K562 (cell line): ENCODE measurements around the gene NCBP2. TPM values are rescaled to one million over a fixed set of nuclear protein-coding genes. Genes with fewer than 3 reads are reported as not detected.
A peak's percentile ranks its signal among the peaks of the same experiment; 100 is the strongest.

Experiments
- ATAC-seq: fragments of 200-7000 bp; cut with Tn5 transposase; 3 replicates; pipeline ENCODE4 v1.9.1; 2020; ENCODE audit warnings: moderate library complexity
- BruUV-seq: library from RNA; stranded (reverse); fragments of 400-500 nt; replicated peaks from 2 replicates; lab custom pipeline; 2021; lab: Mats Ljungman, UMichigan
- CTCF ChIA-PET: fragments of 300-600 bp; formaldehyde crosslinking; extraction: SDS; loops from one replicate; lab custom pipeline; 2021; ENCODE audit warnings: low intra/inter-chr PET ratio; lab: Yijun Ruan, JAX
- POLR2A ChIA-PET: fragments of 300-600, 350-650 bp; sonication (Branson Sonifier 250); formaldehyde crosslinking; extraction: SDS; loops from one replicate; lab custom pipeline; 2021; ENCODE audit warnings: antibody characterized with exemption, inconsistent platforms; lab: Yijun Ruan, JAX
- DNase-seq, 4 experiments: peaks; one replicate each; pipeline versions ENCODE4 v3.0.0 to v3.0.0-alpha.2; 2011 to 2018; ENCODE audit warnings: low spot score in 3 of 4, mixed read lengths in 3 of 4; ENCODE audit errors: extremely low read depth in 1 of 4
- FAIRE-seq: peaks from 2 replicates; lab custom pipeline; 2011; peaks lifted over from hg19 to GRCh38; lab: Jason Lieb, UNC
- H2AFZ ChIP-seq: 2 replicates; pipeline ENCODE4 v1.6.0; 2011; ENCODE audit warnings: low read depth, low read length, control low read depth, inconsistent platforms
- H3K27ac ChIP-seq: fragments of 200-600 bp; 3 replicates; pipeline ENCODE4 v1.8.0; 2011; ENCODE audit warnings: low read depth, mild to moderate bottlenecking, control low read depth, inconsistent platforms, low read length, moderate library complexity, mixed read lengths; ENCODE audit errors: extremely low read depth
- H3K27me3 ChIP-seq, 2 experiments: fragments of 300-600 bp in 1 of 2; 2 replicates in 1 of 2; 3 replicates in 1 of 2; pipeline versions ENCODE4 v1.6.0 to v1.8.0; 2011; ENCODE audit warnings: inconsistent platforms in 2 of 2, low read length in 2 of 2, mild to moderate bottlenecking in 1 of 2, mixed read lengths in 1 of 2, moderate library complexity in 1 of 2; ENCODE audit not compliant: control insufficient read depth in 2 of 2, insufficient read depth in 2 of 2
- H3K36me3 ChIP-seq: fragments of 300-600 bp; 3 replicates; pipeline ENCODE4 v1.8.0; 2011; ENCODE audit warnings: mild to moderate bottlenecking, low read length, inconsistent platforms; ENCODE audit not compliant: control insufficient read depth, insufficient read depth
- H3K4me1 ChIP-seq, 2 experiments: fragments of 200-600 bp in 1 of 2; replicated peaks in 1 of 2; 2 replicates in 1 of 2; 3 replicates in 1 of 2; pipeline versions ENCODE4 v1.5.1 to v1.8.0; 2011; ENCODE audit warnings: inconsistent platforms in 2 of 2, low read length in 2 of 2, mild to moderate bottlenecking in 1 of 2, mixed read lengths in 1 of 2, moderate library complexity in 1 of 2; ENCODE audit not compliant: control insufficient read depth in 2 of 2, insufficient read depth in 2 of 2
- H3K4me2 ChIP-seq: 2 replicates; pipeline ENCODE4 v1.6.1; 2011; ENCODE audit warnings: low read length, control low read depth, inconsistent platforms, mixed read lengths; ENCODE audit not compliant: insufficient read depth
- H3K4me3 ChIP-seq: fragments of 200-600 bp; sonication (generic), shearing (Covaris generic); 2 replicates; pipeline ENCODE4 v1.5.1; 2016; ENCODE audit warnings: control low read depth, inconsistent platforms
- H3K79me2 ChIP-seq: fragments of 200-600 bp; 3 replicates; pipeline ENCODE4 v1.8.0; 2011; ENCODE audit warnings: low read length, inconsistent platforms; ENCODE audit not compliant: control insufficient read depth, insufficient read depth
- H3K9ac ChIP-seq, 2 experiments: 2 replicates each; pipeline versions ENCODE4 v1.6.0 to v1.6.1; 2011; ENCODE audit warnings: low read depth in 2 of 2, low read length in 2 of 2, control low read depth in 1 of 2, inconsistent platforms in 1 of 2, mild to moderate bottlenecking in 1 of 2, mixed read lengths in 1 of 2; ENCODE audit not compliant: insufficient read depth in 1 of 2
- H3K9me1 ChIP-seq: one replicate; pipeline ENCODE4 v1.6.0; 2011; ENCODE audit warnings: inconsistent platforms, mild to moderate bottlenecking, low read length, moderate library complexity; ENCODE audit not compliant: control insufficient read depth, insufficient read depth
- H3K9me3 ChIP-seq: replicated peaks from 2 replicates; pipeline ENCODE4 v1.5.1; 2011; ENCODE audit warnings: low read depth, low read length, inconsistent platforms; ENCODE audit not compliant: control insufficient read depth, insufficient read depth
- H4K20me1 ChIP-seq: replicated peaks from 2 replicates; pipeline ENCODE4 v1.6.1; 2011; ENCODE audit warnings: low read length, inconsistent platforms, mixed read lengths; ENCODE audit not compliant: control insufficient read depth, insufficient read depth
- ARID1B ChIP-seq: fragments of 450-650 bp; IDR thresholded peaks from 2 replicates; pipeline ENCODE4 v1.6.1; 2016; ENCODE audit warnings: antibody characterized with exemption, mild to moderate bottlenecking, inconsistent platforms
- ERF ChIP-seq: fragments of 450-650 bp; formaldehyde crosslinking; IDR thresholded peaks from 2 replicates; pipeline ENCODE4 v1.4.0; 2020; ENCODE audit warnings: mild to moderate bottlenecking, mixed read lengths
- MYBL2 ChIP-seq, 2 experiments: fragments of 450-650 bp in 1 of 2; sonication (generic) in 1 of 2; formaldehyde crosslinking in 1 of 2; IDR thresholded peaks; 2 replicates each; pipeline versions ENCODE4 v1.6.1 to v1.8.1; 2017 to 2022; ENCODE audit warnings: borderline replicate concordance in 1 of 2, inconsistent platforms in 1 of 2, low read depth in 1 of 2, mild to moderate bottlenecking in 1 of 2, missing genetic modification reagents in 1 of 2, moderate library complexity in 1 of 2
- NBN ChIP-seq: fragments of 450-650 bp; IDR thresholded peaks from 2 replicates; pipeline ENCODE4 v1.6.1; 2016; ENCODE audit warnings: low read depth, mild to moderate bottlenecking
- NR2C1 ChIP-seq, 2 experiments: fragments of 450-650 bp; IDR thresholded peaks; 2 replicates each; pipeline ENCODE4 v1.6.1; 2017; ENCODE audit warnings: mild to moderate bottlenecking in 2 of 2, antibody characterized with exemption in 1 of 2, inconsistent platforms in 1 of 2, missing compliant biosample characterization in 1 of 2, missing genetic modification characterization in 1 of 2
- PTTG1 ChIP-seq: fragments of 450-650 bp; IDR thresholded peaks from 2 replicates; pipeline ENCODE4 v1.6.1; 2016; ENCODE audit warnings: low read depth, mild to moderate bottlenecking, missing genetic modification characterization, missing compliant biosample characterization
- SMAD4 ChIP-seq: fragments of 250-450 bp; sonication (Bioruptor Pico); conservative IDR thresholded peaks from 2 replicates; pipeline ENCODE4 v1.8.0; 2021; ENCODE audit warnings: inconsistent platforms, mild to moderate bottlenecking, moderate library complexity
- SNIP1 ChIP-seq: fragments of 450-650 bp; IDR thresholded peaks from 2 replicates; pipeline ENCODE4 v1.7.1; 2017; ENCODE audit warnings: low read depth, mild to moderate bottlenecking
- SREBF1 ChIP-seq: fragments of 150-350 bp; IDR thresholded peaks from 2 replicates; pipeline ENCODE4 v1.6.1; 2014; ENCODE audit warnings: antibody characterized with exemption, low read depth, low read length, borderline replicate concordance
- WGBS: fragments of 100-300 bp; shearing (Covaris generic); methylation state at CpG from one replicate; pipeline ENCODE4 v1.1.6; 2016; ENCODE audit warnings: low coverage, mixed read lengths; ENCODE audit not compliant: insufficient coverage; ENCODE audit errors: missing lambda C conversion rate; 5-methylcytosine and 5-hydroxymethylcytosine counted together
- in situ Hi-C: fragments of 300-500 bp; cut with MboI; formaldehyde crosslinking; loops from 4 replicates; pipeline ENCODE4 v1.15.0; 2018; ENCODE audit warnings: inconsistent platforms, mixed read lengths
- intact Hi-C: fragments of 100-400 bp; cut with micrococcal nuclease; formaldehyde crosslinking; loops from 2 replicates; pipeline ENCODE4 v1.14.2; 2022
- polyA plus RNA-seq, 8 experiments: library from polyadenylated mRNA; depleted of rRNA in 4 of 8; stranded (reverse) in 5 of 8; unstranded in 3 of 8; fragments of >200 nt; fragmentation: Nextera tagmentation in 2 of 8; fragmentation: Illumina TruSeq in 1 of 8; extraction: Ambion mirVana in 2 of 8; extraction: Trizol in 1 of 8; gene quantifications; 2 replicates each; pipeline versions ENCODE4 v1.2.1 to v1.2.3, GENCODE V29; 2011 to 2014; ENCODE audit warnings: inconsistent platforms in 1 of 8, missing spikeins in 1 of 8
- total RNA-seq, 7 experiments: library from RNA; depleted of rRNA in 6 of 7; stranded (reverse); fragments of >200 nt in 6 of 7; fragmentation: Illumina TruSeq in 2 of 7; extraction: Trizol in 2 of 7; gene quantifications; 2 replicates each; pipeline versions ENCODE4 v1.2.1 to v1.2.3, GENCODE V29; 2011 to 2021; ENCODE audit warnings: low replicate concordance in 1 of 7
- TF ChIP-seq, protein P1 (sequence below), 2 experiments: fragments of 150-350 bp in 1 of 2; IDR thresholded peaks; 2 replicates each; pipeline ENCODE4 v1.6.1; 2012 to 2016; ENCODE audit warnings: low read depth in 2 of 2, low read length in 2 of 2, mild to moderate bottlenecking in 1 of 2, moderate library complexity in 1 of 2
- TF ChIP-seq, protein P2 (sequence below): fragments of 250-450 bp; sonication (Bioruptor Pico); IDR thresholded peaks from 2 replicates; pipeline ENCODE4 v1.9.0; 2021; ENCODE audit warnings: mild to moderate bottlenecking, inconsistent platforms

The NCBP2 gene
- total and polyA plus RNA-seq, 9 of the 15 experiments (the other 6 are each of a cell fraction or from before 2014, with no cell fraction given), result 56.4 to 102 (median 82.3) TPM

DNA sequence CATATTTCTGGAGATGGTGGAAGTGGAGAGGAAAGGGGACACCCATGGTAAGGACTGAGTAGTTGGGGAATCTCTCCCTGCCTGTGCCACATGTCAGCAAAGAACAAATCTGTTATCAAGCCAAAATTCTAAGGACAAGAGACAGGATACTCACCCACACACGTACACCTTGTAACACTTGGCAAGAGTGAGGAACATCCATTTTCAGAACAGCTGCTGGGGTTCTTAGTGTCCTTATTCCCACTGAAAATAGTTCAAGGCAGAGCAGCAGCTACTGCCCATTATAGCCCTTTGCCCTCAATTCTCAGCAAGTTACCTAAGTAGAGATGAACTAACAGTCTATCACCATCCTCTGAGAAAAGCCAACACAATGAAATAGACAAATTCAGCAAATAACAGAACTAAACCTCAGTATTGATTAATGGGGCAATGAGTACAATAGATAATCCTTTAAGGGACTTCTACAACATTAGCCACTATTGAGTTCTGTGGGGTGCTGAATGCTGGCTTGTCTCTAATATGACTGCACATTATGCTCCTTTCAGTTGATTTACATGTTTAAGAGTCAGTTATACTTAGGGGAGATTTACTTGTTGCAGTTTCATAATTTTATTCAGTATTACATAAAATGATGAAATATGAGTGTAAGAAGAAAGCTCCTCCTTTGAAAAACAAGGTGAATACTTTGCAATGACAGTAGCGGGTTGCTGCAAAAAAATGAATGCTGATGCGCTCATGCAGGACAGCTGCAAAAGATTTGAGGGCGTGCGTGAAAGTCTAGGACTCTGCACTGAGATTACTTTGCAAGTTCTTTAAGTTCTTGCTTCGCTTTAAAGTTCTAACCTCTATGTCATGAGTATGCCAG is 52.3 kb downstream of the NCBP2 start (continued):
- TF ChIP-seq, protein P1, sequence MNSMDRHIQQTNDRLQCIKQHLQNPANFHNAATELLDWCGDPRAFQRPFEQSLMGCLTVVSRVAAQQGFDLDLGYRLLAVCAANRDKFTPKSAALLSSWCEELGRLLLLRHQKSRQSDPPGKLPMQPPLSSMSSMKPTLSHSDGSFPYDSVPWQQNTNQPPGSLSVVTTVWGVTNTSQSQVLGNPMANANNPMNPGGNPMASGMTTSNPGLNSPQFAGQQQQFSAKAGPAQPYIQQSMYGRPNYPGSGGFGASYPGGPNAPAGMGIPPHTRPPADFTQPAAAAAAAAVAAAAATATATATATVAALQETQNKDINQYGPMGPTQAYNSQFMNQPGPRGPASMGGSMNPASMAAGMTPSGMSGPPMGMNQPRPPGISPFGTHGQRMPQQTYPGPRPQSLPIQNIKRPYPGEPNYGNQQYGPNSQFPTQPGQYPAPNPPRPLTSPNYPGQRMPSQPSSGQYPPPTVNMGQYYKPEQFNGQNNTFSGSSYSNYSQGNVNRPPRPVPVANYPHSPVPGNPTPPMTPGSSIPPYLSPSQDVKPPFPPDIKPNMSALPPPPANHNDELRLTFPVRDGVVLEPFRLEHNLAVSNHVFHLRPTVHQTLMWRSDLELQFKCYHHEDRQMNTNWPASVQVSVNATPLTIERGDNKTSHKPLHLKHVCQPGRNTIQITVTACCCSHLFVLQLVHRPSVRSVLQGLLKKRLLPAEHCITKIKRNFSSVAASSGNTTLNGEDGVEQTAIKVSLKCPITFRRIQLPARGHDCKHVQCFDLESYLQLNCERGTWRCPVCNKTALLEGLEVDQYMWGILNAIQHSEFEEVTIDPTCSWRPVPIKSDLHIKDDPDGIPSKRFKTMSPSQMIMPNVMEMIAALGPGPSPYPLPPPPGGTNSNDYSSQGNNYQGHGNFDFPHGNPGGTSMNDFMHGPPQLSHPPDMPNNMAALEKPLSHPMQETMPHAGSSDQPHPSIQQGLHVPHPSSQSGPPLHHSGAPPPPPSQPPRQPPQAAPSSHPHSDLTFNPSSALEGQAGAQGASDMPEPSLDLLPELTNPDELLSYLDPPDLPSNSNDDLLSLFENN (IDR thresholded peaks at IDR 0.05; ENCODE audit: low read depth in 2 of 2, low read length in 2 of 2), result no peak
- TF ChIP-seq SNIP1 (no peak), SMAD4 (CRISPR knock-in tag) (0 out of 2 replicates have a peak, but pooled peaks have one; percentile 53), SREBF1 (0 out of 2 replicates have a peak, but pooled peaks have one; percentile 18), PTTG1 (tag) (peak; percentile 26; the same call in 1 of the 2 replicates)

DNA sequence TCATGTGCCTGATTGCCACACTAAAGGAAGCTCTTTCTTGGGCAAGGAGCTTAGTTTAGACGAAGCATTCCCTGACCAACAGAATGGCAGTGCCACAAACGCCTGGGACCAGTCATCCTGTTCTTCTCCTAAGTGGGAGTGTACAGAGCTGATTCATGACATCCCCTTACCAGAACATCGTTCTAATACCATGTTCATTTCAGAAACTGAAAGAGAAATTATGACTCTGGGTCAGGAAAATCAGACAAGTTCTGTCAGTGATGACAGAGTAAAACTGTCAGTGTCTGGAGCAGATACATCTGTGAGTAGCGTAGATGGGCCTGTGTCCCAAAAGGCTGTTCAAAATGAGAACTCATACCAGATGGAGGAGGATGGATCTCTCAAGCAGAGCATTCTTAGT is 56.2 kb downstream of the NCBP2 start:
- in situ Hi-C loops (no loop called here), intact Hi-C loops (no loop called here)
- FAIRE-seq (no peak), DNase-seq (no peak), ATAC-seq (no peak)
- peaks cover 85% of the 10 kb centered on the region for H3K79me2 ChIP-seq
- H3K36me3 ChIP-seq, result peaks cover 65% of the 10 kb centered on the region
- H3K27me3 ChIP-seq, result no peaks in the 10 kb centered on the region
- POLR2A ChIA-PET, result interaction anchor here (0.7 to 1.8 kb wide), 2 partner anchors 12 to 56 kb away, joined by 3 to 5 read pairs; partner anchors contain the start of gene NCBP2
- no peak overlapping the region for H3K4me2 ChIP-seq
- H3K4me3 ChIP-seq, result no peak overlapping the region
- no peak overlapping the region for H2AFZ ChIP-seq
- no peaks in the 10 kb centered on the region for H4K20me1 ChIP-seq
- WGBS, result 85% methylated on average over 4 of the region's 4 CpGs
- H3K4me1 ChIP-seq, result peaks cover 0 to 4% of the 10 kb centered on the region in 2 experiments; a peak in 2 of 5 replicates
- H3K9me3 ChIP-seq, result no peaks in the 10 kb centered on the region
- H3K27ac ChIP-seq, result no peak overlapping the region
- CTCF ChIA-PET, result no interaction called here
- no peak overlapping the region for H3K9ac ChIP-seq
- no peaks in the 10 kb centered on the region for H3K9me1 ChIP-seq
- no TSS peak for BruUV-seq
- no peak for TF ChIP-seq SNIP1
- TF ChIP-seq, protein P2, sequence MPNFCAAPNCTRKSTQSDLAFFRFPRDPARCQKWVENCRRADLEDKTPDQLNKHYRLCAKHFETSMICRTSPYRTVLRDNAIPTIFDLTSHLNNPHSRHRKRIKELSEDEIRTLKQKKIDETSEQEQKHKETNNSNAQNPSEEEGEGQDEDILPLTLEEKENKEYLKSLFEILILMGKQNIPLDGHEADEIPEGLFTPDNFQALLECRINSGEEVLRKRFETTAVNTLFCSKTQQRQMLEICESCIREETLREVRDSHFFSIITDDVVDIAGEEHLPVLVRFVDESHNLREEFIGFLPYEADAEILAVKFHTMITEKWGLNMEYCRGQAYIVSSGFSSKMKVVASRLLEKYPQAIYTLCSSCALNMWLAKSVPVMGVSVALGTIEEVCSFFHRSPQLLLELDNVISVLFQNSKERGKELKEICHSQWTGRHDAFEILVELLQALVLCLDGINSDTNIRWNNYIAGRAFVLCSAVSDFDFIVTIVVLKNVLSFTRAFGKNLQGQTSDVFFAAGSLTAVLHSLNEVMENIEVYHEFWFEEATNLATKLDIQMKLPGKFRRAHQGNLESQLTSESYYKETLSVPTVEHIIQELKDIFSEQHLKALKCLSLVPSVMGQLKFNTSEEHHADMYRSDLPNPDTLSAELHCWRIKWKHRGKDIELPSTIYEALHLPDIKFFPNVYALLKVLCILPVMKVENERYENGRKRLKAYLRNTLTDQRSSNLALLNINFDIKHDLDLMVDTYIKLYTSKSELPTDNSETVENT (CRISPR knock-in tag), result no peak
- no peak for TF ChIP-seq NBN
- TF ChIP-seq MYBL2 (IDR thresholded peaks at IDR 0.05; ENCODE audit: low read depth), result no peak
- TF ChIP-seq MYBL2 (CRISPR knock-in tag; IDR thresholded peaks at IDR 0.05; ENCODE audit: borderline replicate concordance), result no peak
- no peak for TF ChIP-seq NR2C1 (IDR thresholded peaks at IDR 0.05)
- no peak for TF ChIP-seq NR2C1 (tag; IDR thresholded peaks at IDR 0.05)
- no peak for TF ChIP-seq ARID1B
- TF ChIP-seq ERF, result no peak
